HEK293 (cell line): Measurements from ENCODE around the gene RCOR1.

ENCODE experiments used
- AEBP2 ChIP-seq: fragments of 450-650 bp; formaldehyde crosslinking; IDR thresholded peaks from 2 replicates; pipeline ENCODE4 v1.5.1; 2016; ENCODE audit warnings: missing biosample characterization, missing genetic modification characterization, borderline replicate concordance
- KLF10 ChIP-seq: fragments of 450-650 bp; IDR thresholded peaks from 2 replicates; pipeline ENCODE4 v1.5.1; 2018; ENCODE audit warnings: missing biosample characterization, mild to moderate bottlenecking, missing genetic modification characterization
- PRDM10 ChIP-seq: fragments of 450-650 bp; formaldehyde crosslinking; IDR thresholded peaks from 2 replicates; pipeline ENCODE4 v1.5.1; 2016; ENCODE audit warnings: missing biosample characterization, missing genetic modification characterization
- REST ChIP-seq: fragments of 450-650 bp; formaldehyde crosslinking; IDR thresholded peaks from 2 replicates; pipeline ENCODE4 v1.5.1; 2016; ENCODE audit warnings: missing biosample characterization, missing genetic modification characterization
- SP7 ChIP-seq: fragments of 450-650 bp; formaldehyde crosslinking; IDR thresholded peaks from 2 replicates; pipeline ENCODE4 v1.5.1; 2016; ENCODE audit warnings: missing biosample characterization, missing genetic modification characterization
- ZBTB17 ChIP-seq: fragments of 450-650 bp; formaldehyde crosslinking; IDR thresholded peaks from 2 replicates; pipeline ENCODE4 v1.5.1; 2016; ENCODE audit warnings: missing biosample characterization, missing genetic modification characterization
- ZBTB20 ChIP-seq: fragments of 450-650 bp; formaldehyde crosslinking; IDR thresholded peaks from 2 replicates; pipeline ENCODE4 v1.5.1; 2016; ENCODE audit warnings: missing biosample characterization, missing genetic modification characterization
- ZEB2 ChIP-seq: fragments of 450-650 bp; formaldehyde crosslinking; IDR thresholded peaks from 2 replicates; pipeline ENCODE4 v1.5.1; 2016; ENCODE audit warnings: missing biosample characterization, missing genetic modification characterization
- ZIC2 ChIP-seq: fragments of 450-650 bp; formaldehyde crosslinking; IDR thresholded peaks from 2 replicates; pipeline ENCODE4 v1.5.1; 2016; ENCODE audit warnings: missing biosample characterization, missing genetic modification characterization
- ZNF114 ChIP-seq: fragments of 450-650 bp; formaldehyde crosslinking; IDR thresholded peaks from 2 replicates; pipeline ENCODE4 v1.5.0; 2017; ENCODE audit warnings: missing biosample characterization, missing genetic modification characterization
- ZNF138 ChIP-seq: fragments of 450-650 bp; formaldehyde crosslinking; IDR thresholded peaks from 2 replicates; pipeline ENCODE4 v1.5.1; 2016; ENCODE audit warnings: missing biosample characterization, missing genetic modification characterization, borderline replicate concordance
- ZNF146 ChIP-seq: fragments of 450-650 bp; formaldehyde crosslinking; IDR thresholded peaks from 2 replicates; pipeline ENCODE4 v1.5.1; 2016; ENCODE audit warnings: missing biosample characterization, missing genetic modification characterization
- ZNF19 ChIP-seq: fragments of 450-650 bp; formaldehyde crosslinking; IDR thresholded peaks from 2 replicates; pipeline ENCODE4; 2016; ENCODE audit warnings: missing biosample characterization, missing genetic modification characterization, low read depth
- ZNF274 ChIP-seq, 2 experiments: fragments of 200-500 bp in 1 of 2; fragments of 450-650 bp in 1 of 2; sonication (Bioruptor generic) in 1 of 2; formaldehyde crosslinking in 1 of 2; IDR thresholded peaks; 2 replicates each; pipeline versions ENCODE4 v1.5.1 to v1.6.1; 2014 to 2016; ENCODE audit warnings: borderline replicate concordance in 1 of 2, inconsistent platforms in 1 of 2, low read length in 1 of 2, missing biosample characterization in 1 of 2, missing genetic modification characterization in 1 of 2
- ZNF423 ChIP-seq: fragments of 450-650 bp; formaldehyde crosslinking; IDR thresholded peaks from 2 replicates; pipeline ENCODE4 v1.5.1; 2016; ENCODE audit warnings: missing biosample characterization, missing genetic modification characterization
- ZNF747 ChIP-seq: fragments of 450-650 bp; formaldehyde crosslinking; IDR thresholded peaks from 2 replicates; pipeline ENCODE4 v1.5.1; 2016; ENCODE audit warnings: missing biosample characterization, missing genetic modification characterization
- ZNF777 ChIP-seq: fragments of 450-650 bp; formaldehyde crosslinking; IDR thresholded peaks from 2 replicates; pipeline ENCODE4 v1.5.1; 2017; ENCODE audit warnings: missing biosample characterization, missing genetic modification characterization, borderline replicate concordance
- ZNF830 ChIP-seq: fragments of 450-650 bp; IDR thresholded peaks from 2 replicates; pipeline ENCODE4 v1.5.0; 2018; ENCODE audit warnings: missing biosample characterization, missing genetic modification characterization, low read depth, mild to moderate bottlenecking, moderate library complexity
- ZNF837 ChIP-seq: fragments of 450-650 bp; formaldehyde crosslinking; IDR thresholded peaks from 2 replicates; pipeline ENCODE4 v1.5.1; 2016; ENCODE audit warnings: missing biosample characterization, missing genetic modification characterization
- ZSCAN23 ChIP-seq: fragments of 450-650 bp; formaldehyde crosslinking; IDR thresholded peaks from 2 replicates; pipeline ENCODE4 v1.5.1; 2016; ENCODE audit warnings: missing biosample characterization, missing genetic modification characterization
- TF ChIP-seq, protein P1 (sequence below): fragments of 450-650 bp; formaldehyde crosslinking; IDR thresholded peaks from 2 replicates; pipeline ENCODE4 v1.5.1; 2016; ENCODE audit warnings: missing biosample characterization, missing genetic modification characterization
- TF ChIP-seq, protein P2 (sequence below): fragments of 450-650 bp; formaldehyde crosslinking; IDR thresholded peaks from 2 replicates; pipeline ENCODE4 v1.5.1; 2017; ENCODE audit warnings: missing biosample characterization, missing genetic modification characterization
- TF ChIP-seq, protein P3 (sequence below): fragments of 450-650 bp; formaldehyde crosslinking; conservative IDR thresholded peaks from 2 replicates; pipeline ENCODE4 v1.5.1; 2016; ENCODE audit warnings: low read depth, missing biosample characterization, missing genetic modification characterization

RCOR1 gene

DNA sequence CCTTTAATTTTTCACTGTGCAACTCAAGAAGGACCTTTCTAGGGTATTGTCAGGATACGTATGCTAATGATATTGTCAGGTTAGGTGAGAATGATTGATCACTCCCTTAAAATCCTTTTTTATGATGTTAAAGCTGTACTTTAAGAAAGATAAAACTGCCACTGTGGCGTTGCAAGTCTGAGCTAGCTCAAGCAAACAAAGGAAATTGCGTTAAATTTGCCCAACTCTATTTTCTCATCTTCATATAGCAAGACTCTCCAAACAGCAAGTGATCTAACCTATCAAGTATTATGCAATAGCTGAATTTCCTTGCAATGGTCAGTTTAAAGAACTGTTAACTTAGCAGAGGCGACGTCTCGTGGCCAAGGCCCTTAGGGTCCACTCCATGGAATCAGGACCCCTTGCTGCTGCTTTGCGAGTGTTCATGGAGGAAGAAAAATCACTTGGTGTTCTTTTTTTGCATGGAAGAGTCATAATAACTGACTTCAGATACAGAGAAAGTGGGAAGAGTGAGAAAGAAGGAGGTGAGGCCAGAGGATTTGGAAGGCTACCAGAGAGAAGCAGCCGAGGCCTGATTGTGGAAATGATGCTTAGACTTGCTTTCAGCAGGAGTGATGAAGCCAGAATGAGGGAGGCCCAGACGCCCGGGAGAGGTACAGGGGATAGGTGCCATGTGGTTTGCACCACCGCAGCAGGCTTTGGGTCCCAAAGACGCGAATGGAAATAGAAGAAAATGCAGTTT lies 187.3 kb downstream of the RCOR1 start (continued):
- TF ChIP-seq ZBTB20 (no peak), ZSCAN23 (no peak), SP7 (no peak), ZNF747 (tag by site-specific recombination) (no peak), REST (tag by site-specific recombination) (no peak), ZIC2 (tag by site-specific recombination) (peak; percentile 18; the same call in 1 of the 2 replicates), KLF10 (tag by site-specific recombination) (no peak), ZBTB17 (tag by site-specific recombination) (0 out of 2 replicates have a peak, but pooled peaks have one; percentile 17), ZNF830 (tag by site-specific recombination) (no peak), ZNF114 (tag by site-specific recombination) (no peak), AEBP2 (tag by site-specific recombination) (no peak), ZNF423 (tag by site-specific recombination) (no peak), ZNF138 (tag by site-specific recombination) (no peak), ZNF274 (IDR thresholded peaks at IDR 0.05; ENCODE audit: low read length) (no peak), ZNF274 (tag by site-specific recombination; IDR thresholded peaks at IDR 0.05; ENCODE audit: borderline replicate concordance) (no peak), ZNF146 (tag by site-specific recombination) (no peak), ZEB2 (tag by site-specific recombination) (no peak), PRDM10 (no peak), ZNF837 (tag by site-specific recombination) (no peak), ZNF19 (no peak), ZNF777 (tag by site-specific recombination) (no peak)
- TF ChIP-seq, protein P1, sequence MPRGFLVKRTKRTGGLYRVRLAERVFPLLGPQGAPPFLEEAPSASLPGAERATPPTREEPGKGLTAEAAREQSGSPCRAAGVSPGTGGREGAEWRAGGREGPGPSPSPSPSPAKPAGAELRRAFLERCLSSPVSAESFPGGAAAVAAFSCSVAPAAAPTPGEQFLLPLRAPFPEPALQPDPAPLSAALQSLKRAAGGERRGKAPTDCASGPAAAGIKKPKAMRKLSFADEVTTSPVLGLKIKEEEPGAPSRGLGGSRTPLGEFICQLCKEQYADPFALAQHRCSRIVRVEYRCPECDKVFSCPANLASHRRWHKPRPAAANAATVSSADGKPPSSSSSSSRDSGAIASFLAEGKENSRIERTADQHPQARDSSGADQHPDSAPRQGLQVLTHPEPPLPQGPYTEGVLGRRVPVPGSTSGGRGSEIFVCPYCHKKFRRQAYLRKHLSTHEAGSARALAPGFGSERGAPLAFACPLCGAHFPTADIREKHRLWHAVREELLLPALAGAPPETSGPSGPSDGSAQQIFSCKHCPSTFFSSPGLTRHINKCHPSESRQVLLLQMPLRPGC (tag by site-specific recombination) = no peak
- TF ChIP-seq, protein P2, sequence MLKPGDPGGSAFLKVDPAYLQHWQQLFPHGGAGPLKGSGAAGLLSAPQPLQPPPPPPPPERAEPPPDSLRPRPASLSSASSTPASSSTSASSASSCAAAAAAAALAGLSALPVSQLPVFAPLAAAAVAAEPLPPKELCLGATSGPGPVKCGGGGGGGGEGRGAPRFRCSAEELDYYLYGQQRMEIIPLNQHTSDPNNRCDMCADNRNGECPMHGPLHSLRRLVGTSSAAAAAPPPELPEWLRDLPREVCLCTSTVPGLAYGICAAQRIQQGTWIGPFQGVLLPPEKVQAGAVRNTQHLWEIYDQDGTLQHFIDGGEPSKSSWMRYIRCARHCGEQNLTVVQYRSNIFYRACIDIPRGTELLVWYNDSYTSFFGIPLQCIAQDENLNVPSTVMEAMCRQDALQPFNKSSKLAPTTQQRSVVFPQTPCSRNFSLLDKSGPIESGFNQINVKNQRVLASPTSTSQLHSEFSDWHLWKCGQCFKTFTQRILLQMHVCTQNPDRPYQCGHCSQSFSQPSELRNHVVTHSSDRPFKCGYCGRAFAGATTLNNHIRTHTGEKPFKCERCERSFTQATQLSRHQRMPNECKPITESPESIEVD (tag by site-specific recombination) = peak; percentile 78
- TF ChIP-seq, protein P3, sequence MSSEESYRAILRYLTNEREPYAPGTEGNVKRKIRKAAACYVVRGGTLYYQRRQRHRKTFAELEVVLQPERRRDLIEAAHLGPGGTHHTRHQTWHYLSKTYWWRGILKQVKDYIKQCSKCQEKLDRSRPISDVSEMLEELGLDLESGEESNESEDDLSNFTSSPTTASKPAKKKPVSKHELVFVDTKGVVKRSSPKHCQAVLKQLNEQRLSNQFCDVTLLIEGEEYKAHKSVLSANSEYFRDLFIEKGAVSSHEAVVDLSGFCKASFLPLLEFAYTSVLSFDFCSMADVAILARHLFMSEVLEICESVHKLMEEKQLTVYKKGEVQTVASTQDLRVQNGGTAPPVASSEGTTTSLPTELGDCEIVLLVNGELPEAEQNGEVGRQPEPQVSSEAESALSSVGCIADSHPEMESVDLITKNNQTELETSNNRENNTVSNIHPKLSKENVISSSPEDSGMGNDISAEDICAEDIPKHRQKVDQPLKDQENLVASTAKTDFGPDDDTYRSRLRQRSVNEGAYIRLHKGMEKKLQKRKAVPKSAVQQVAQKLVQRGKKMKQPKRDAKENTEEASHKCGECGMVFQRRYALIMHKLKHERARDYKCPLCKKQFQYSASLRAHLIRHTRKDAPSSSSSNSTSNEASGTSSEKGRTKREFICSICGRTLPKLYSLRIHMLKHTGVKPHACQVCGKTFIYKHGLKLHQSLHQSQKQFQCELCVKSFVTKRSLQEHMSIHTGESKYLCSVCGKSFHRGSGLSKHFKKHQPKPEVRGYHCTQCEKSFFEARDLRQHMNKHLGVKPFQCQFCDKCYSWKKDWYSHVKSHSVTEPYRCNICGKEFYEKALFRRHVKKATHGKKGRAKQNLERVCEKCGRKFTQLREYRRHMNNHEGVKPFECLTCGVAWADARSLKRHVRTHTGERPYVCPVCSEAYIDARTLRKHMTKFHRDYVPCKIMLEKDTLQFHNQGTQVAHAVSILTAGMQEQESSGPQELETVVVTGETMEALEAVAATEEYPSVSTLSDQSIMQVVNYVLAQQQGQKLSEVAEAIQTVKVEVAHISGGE (tag by site-specific recombination) = no peak
